ENCODE data around the gene KCNAB1. TPM values are rescaled to one million over a fixed set of nuclear protein-coding genes. Genes with fewer than 3 reads are reported as not detected.

Gene KCNAB1
- total and polyA plus RNA-seq, 10 of the 15 experiments (the other 5 are each of a cell fraction or from before 2014, with no cell fraction given): 0.11 to 0.69 (median 0.43) TPM; not detected in 6

- no peak for TF ChIP-seq ETV6 (conservative IDR thresholded peaks at IDR 0.05 in 1 of 2, IDR thresholded peaks at IDR 0.05 in 1 of 2; ENCODE audit: borderline replicate concordance in 1 of 2, low read depth in 1 of 2)
- no peak for TF ChIP-seq POLR2A (IDR thresholded peaks at IDR 0.05; ENCODE audit: low read depth, low read length)
- TF ChIP-seq RUNX3 (IDR thresholded peaks at IDR 0.05; ENCODE audit: low read length): no peak
- TF ChIP-seq ESRRA (IDR thresholded peaks at IDR 0.05; ENCODE audit: low read length): no peak
- no peak for TF ChIP-seq IRF4 (IDR thresholded peaks at IDR 0.05; ENCODE audit: low read depth, low read length)
- TF ChIP-seq ZNF207 (IDR thresholded peaks at IDR 0.05; ENCODE audit: borderline replicate concordance): no peak
- no peak for TF ChIP-seq MYC (IDR thresholded peaks at IDR 0.05; ENCODE audit: insufficient read depth, insufficient read length, insufficient replicate concordance, low read length, severe bottlenecking)
Observed at GRCh38 chr3:156298938-156299337, 178.6 kb downstream of the KCNAB1 start (continued).

- Histone ChIP-seq H3K79me2 (ENCODE audit: control insufficient read depth, insufficient read depth, low read length) (no peaks in the 10 kb centered on the region), H4K20me1 (ENCODE audit: control insufficient read depth, insufficient read depth) (no peaks in the 10 kb centered on the region), H3K27ac (ENCODE audit: control insufficient read depth, insufficient read depth) (no peak overlapping the region), H3K27me3 (replicated peaks in 1 of 2; ENCODE audit: control insufficient read depth in 2 of 2, insufficient read depth in 2 of 2, low read length in 1 of 2) (no peaks in the 10 kb centered on the region), H3K4me2 (ENCODE audit: control insufficient read depth, insufficient read depth) (no peak overlapping the region), H3K4me3 (no peak overlapping the region), H2AFZ (ENCODE audit: control insufficient read depth, low read depth, low read length) (no peak overlapping the region), H3K9ac (ENCODE audit: control insufficient read depth, insufficient read depth, low read length) (no peak overlapping the region), H3K36me3 (ENCODE audit: control insufficient read depth in 2 of 2, insufficient read depth in 2 of 2, low read length in 1 of 2) (no peaks in the 10 kb centered on the region), H3K9me3 (replicated peaks; ENCODE audit: control insufficient read depth, insufficient read depth, low read length) (no peaks in the 10 kb centered on the region), H3K4me1 (ENCODE audit: control insufficient read depth, insufficient read depth, low read length) (no peaks in the 10 kb centered on the region)
- ChIA-PET RAD21 (ENCODE audit: unreplicated experiment) (no interaction called here), POLR2A (no interaction called here), SMC1A (ENCODE audit: uncharacterized antibody, unreplicated experiment) (no interaction called here), CTCF (no interaction called here)
- FAIRE-seq (no peak), DNase-seq (ENCODE audit: low read depth, low spot score) (no peak), ATAC-seq (no peak)
- 0% methylated on average over 2 of the region's 2 CpGs for WGBS (ENCODE audit: insufficient coverage, insufficient replicate concordance, low lambda C conversion rate, missing lambda C conversion rate)
- no TSS peak for BruUV-seq (replicated peaks)
- in situ Hi-C loops (cut with MboI) (no loop called here), intact Hi-C loops (cut with micrococcal nuclease; ENCODE audit: unreplicated experiment) (no loop called here)
- no peak for TF ChIP-seq POU2F2 (IDR thresholded peaks at IDR 0.05; ENCODE audit: borderline replicate concordance, low read depth, low read length)
- TF ChIP-seq YY1 (IDR thresholded peaks at IDR 0.05; ENCODE audit: low read depth, low read length): no peak
- no peak for TF ChIP-seq JUNB (IDR thresholded peaks at IDR 0.05)
- TF ChIP-seq BCL3 (IDR thresholded peaks at IDR 0.05; ENCODE audit: borderline replicate concordance, insufficient read depth, low read depth, low read length, poor library complexity, severe bottlenecking): no peak
- no peak for TF ChIP-seq RUNX3 (IDR thresholded peaks at IDR 0.05; ENCODE audit: low read length)
- no peak for TF ChIP-seq TARDBP (IDR thresholded peaks at IDR 0.05; ENCODE audit: borderline replicate concordance)
- no peak for TF ChIP-seq ZBED1 (IDR thresholded peaks at IDR 0.05; ENCODE audit: borderline replicate concordance)
- no peak for TF ChIP-seq TCF7 (IDR thresholded peaks at IDR 0.05; ENCODE audit: borderline replicate concordance)
- TF ChIP-seq ZNF217 (IDR thresholded peaks at IDR 0.05): no peak
- no peak for TF ChIP-seq NR2C2 (IDR thresholded peaks at IDR 0.05; ENCODE audit: borderline replicate concordance, control insufficient read depth, insufficient read length, low read depth)
- no peak for TF ChIP-seq IRF5 (IDR thresholded peaks at IDR 0.05; ENCODE audit: borderline replicate concordance)
- no peak for TF ChIP-seq RFX5 (IDR thresholded peaks at IDR 0.05; ENCODE audit: low read depth, low read length)
- TF ChIP-seq E4F1 (IDR thresholded peaks at IDR 0.05; ENCODE audit: borderline replicate concordance, partially characterized antibody): no peak
- TF ChIP-seq IKZF2 (IDR thresholded peaks at IDR 0.05): no peak
- no peak for TF ChIP-seq MEF2B (IDR thresholded peaks at IDR 0.05; ENCODE audit: partially characterized antibody, poor library complexity, severe bottlenecking)
Observed at GRCh38 chr3:156299569-156299968, 179.2 kb downstream of the KCNAB1 start.
